Stimulated activated naive CD4-positive, alpha-beta T cell treated with Interleukin-2 at 50 U/mL for 16 hours (primary cell): ENCODE results near the gene WDR7.
"Not testable (repeated sequence)": the region's sequence is repeated elsewhere in the genome, so short reads cannot be mapped to it uniquely, and the experiment has no call there.

Experiments
- DNase-seq: peaks from one replicate; lab custom pipeline; 2025; lab: John Stamatoyannopoulos, UW

Gene WDR7

GRCh38 chr18:56654280-56654679, 3.1 kb downstream of the WDR7 start:
- not testable (repeated sequence) for DNase-seq

- DNase-seq, result no peak
Measured at GRCh38 chr18:56658261-56658660, 7.1 kb downstream of the WDR7 start.

GRCh38 chr18:56659111-56659510, 8.0 kb downstream of the WDR7 start:
- DNase-seq, result no peak

GRCh38 chr18:56660655-56661054, 9.5 kb downstream of the WDR7 start:
- no peak for DNase-seq

- DNase-seq, result no peak
Measured at GRCh38 chr18:56661360-56662062, 10.4 kb downstream of the WDR7 start.

GRCh38 chr18:56662063-56662408, 10.9 kb downstream of the WDR7 start:
- no peak for DNase-seq

GRCh38 chr18:56662502-56662901, 11.3 kb downstream of the WDR7 start:
- no peak for DNase-seq

- DNase-seq, result no peak
Measured at GRCh38 chr18:56662902-56663301, 11.7 kb downstream of the WDR7 start.

DNA sequence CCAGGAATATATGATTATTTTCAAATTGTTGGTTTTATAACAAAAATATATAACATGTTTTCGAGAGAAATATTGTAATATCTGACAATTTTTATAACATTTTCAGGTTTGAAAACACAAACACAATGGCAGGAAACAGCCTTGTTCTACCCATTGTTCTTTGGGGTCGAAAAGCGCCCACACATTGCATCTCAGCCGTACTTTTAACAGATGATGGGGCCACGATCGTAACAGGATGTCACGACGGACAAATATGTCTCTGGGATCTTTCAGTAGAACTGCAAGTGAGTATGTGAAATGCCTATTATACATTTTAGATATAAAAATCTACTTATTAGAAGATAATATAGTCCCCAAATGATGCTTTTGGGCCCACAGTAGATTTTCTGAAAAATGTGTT, 21.2 kb downstream of the WDR7 start:
- no peak for DNase-seq

DNA sequence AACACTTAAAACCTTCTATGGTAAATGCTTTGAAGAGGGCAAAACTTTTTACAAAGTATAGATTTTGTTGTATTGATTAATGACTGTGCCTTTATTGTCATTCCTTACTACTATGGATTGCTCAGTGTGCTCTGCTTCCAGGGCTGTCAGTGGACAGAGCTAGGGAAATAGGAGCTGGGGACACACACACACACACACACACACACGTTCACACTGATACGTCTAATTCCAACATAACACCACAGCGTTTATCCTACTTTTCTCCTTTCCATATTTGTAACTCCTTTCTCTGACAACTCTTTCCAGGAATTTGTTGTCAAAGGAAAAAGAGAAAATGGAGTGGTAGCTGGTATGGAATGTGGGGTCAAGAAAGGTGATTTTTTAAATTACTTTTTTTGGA, 21.8 kb downstream of the WDR7 start:
- no peak for DNase-seq

DNA sequence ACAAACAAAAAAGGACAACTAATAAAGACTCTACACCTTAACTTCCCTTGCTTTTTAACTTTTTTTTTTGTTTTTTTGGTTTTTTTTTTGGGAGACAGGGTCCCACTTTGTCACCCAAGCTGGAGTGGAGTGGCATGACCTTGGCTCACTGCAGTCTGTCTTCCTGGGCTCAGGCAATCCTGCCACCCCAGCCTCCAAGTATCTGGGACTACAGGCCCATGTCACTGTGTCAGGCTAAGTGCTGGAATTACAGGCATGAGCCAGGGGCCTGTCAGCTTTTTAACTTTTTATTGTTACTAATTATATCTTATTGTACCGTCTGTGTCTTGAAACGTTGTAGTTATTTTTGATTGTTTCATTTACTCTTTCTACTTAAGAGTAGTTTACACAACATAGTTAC, 25.5 kb downstream of the WDR7 start:
- no peak for DNase-seq

- DNase-seq, result no peak
Measured at GRCh38 chr18:56678836-56679565, 27.8 kb downstream of the WDR7 start.

GRCh38 chr18:56684277-56684676, 33.1 kb downstream of the WDR7 start:
- DNase-seq, result no peak

DNA sequence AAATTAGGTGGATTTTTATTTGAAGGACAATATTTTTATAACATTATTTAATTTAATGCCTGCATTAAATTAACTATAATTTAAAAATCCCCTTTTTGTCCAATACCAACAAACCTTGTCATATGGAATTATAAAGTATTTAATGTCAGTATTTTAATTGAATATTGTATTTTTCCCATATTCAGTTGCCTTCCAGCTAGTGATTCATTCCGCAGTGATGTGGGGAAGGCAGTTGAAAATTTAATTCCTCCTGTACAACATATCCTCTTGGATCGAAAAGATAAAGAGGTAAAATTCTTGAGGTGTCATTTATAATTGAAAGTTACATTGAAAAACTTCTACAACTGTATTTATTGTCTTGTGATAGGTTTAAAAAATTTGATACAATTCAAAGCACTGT, 40.4 kb downstream of the WDR7 start:
- DNase-seq, result no peak

- no peak for DNase-seq
Measured at GRCh38 chr18:56696966-56697365, 45.8 kb downstream of the WDR7 start.

- DNase-seq, result no peak
Measured at GRCh38 chr18:56702946-56703345, 51.8 kb downstream of the WDR7 start.

- no peak for DNase-seq
Measured at GRCh38 chr18:56709463-56709862, 58.3 kb downstream of the WDR7 start.

- DNase-seq, result no peak
Measured at GRCh38 chr18:56711708-56712445, 60.7 kb downstream of the WDR7 start.

- no peak for DNase-seq
Measured at GRCh38 chr18:56712761-56713160, 61.6 kb downstream of the WDR7 start.

- DNase-seq, result no peak
Measured at GRCh38 chr18:56715121-56715520, 64.0 kb downstream of the WDR7 start.

DNA sequence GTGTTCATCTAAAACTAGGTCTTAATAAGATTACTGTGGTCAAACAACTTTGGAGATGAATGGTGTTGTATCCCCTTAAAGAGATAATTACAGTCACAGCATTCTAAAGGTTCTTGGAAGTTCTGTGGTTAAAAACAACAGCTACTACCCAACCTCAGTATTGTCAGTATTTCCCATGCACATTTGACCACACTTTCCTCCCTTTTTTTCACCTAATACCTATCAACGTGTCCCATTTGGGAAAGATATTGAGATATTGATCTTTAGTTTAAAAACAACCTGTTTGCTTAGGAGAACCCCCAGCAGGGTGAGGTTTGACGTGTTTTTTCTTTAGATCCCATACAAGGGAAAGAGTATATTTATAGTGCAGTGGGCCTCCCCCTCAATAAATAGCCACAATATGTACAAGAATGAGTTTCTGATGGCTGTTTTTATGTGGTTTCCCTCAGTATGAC, 65.6 kb downstream of the WDR7 start:
- no peak for DNase-seq

DNA sequence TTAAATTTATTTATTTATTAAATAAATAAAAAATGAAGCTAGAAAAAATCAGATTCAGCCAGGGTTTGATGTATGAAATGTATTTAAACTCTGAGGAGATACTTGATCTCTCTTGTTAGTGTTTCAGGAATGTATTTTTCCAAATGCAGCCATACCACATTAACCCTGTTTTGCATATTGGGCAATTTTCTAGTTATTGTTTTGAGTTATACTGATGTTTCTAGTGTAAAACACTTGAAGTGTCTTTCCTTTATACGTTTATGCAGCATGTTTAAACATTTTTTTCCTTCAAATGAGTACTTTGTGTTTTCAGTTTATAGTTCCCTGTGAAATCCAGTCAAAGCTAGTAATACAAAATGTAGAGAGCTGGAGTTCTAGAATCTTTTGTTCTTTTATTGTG, 69.9 kb downstream of the WDR7 start:
- DNase-seq, result no peak

DNA sequence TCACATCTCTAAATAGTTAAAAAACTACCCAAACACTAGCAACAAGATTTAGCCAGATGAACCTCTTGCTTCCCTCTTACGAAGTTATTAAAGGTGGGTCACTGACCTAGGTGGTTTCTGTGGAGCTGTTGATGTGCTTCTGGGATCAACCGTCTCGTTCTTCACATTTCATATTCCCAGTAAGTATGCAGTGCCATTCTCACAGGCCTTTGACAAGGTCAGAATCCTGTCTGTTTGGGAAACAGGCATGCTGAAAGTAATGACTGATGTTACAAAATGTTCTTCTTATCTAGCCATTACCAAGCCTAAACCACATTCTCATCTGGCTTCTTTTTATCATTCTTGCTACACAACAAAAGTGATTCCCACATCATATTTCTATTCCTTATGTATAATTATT, 70.3 kb downstream of the WDR7 start:
- no peak for DNase-seq
